ENCODE results near the gene ZNF598.
A peak's percentile ranks its signal among the peaks of the same experiment; 100 is the strongest.
"Not testable (repeated sequence)": the region's sequence is repeated elsewhere in the genome, so short reads cannot be mapped to it uniquely, and the experiment has no call there.

The ZNF598 gene

DNA sequence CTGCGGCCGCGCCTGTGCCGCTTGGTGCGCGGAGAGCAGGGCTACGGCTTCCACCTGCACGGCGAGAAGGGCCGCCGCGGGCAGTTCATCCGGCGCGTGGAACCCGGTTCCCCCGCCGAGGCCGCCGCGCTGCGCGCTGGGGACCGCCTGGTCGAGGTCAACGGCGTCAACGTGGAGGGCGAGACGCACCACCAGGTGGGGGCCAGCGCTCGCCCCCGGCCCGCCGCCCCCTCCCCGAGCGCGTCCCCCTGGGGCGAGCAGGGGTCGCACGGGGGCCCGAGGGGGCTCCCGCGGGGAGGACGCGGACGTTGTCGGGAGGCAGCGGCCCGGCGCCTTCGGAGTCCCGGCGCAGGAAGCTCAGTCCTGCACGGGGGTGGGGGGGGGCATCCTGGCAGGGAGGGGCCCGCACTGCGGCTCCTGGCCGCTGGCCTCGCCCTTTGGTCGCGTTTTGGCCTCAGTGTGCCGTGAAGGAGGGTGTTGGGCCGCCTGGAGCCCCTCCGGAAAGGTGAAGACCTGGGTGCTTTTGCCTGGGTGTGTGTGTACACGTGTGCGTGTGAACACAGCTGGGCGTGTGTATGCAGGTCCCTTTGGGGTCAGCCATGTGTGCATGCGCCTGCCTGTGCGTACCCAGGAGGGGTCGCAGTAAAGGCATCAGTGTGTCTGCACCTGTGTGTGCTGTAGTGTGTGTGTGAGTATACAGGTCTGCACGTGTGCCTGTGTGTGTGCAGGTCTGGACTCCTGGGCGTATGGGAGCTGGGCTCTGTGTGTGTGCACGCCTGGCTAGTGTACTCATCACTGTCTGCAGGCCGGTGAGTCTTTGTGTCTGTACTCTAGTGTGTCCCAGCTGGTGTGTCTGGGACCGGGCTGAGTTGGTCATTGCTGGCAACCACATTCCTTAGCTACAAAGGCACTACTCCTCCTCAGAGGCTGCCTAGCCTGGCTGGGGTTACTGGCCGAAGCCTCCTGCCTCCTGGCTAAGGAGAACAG is 17.7 kb upstream of the ZNF598 start:
- no peak for DNase-seq (ENCODE audit: low read depth)

DNA sequence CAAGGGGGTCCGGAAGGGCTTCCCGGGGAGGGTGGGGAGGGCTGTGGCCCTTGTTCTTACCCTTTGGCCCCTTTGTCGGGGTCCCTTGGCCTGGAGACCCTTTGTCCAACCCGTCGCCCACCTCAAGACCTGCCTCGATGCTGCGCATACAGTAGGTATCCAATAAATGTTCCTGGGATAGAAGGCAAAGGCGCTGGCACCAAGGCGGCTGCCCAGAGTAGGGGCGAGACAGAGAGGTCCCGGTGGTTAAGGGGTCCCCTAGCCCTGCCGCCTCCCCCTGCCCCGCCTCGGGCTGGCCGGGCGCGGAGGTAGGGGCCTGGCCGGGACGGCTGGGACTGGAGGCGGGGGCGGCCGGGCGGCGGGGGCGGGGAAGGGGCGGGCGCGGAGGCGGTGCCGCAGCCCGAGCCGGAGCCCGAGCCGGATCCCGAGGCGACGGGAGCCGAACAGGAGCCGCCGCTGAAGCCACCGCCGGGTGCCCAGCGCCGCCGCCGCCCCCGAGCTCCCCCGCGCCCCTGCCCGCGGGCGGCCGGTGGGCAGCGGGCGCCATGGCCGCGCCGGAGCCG is 16.9 kb upstream of the ZNF598 start, which contains the start of gene NHERF2:
Gene NHERF2, plus strand, starts transcription at position 442 of the 563 bp plus-strand sequence. Its CDS starts 104 bp downstream, at position 546.
- no peak for DNase-seq (ENCODE audit: low read depth)

DNA sequence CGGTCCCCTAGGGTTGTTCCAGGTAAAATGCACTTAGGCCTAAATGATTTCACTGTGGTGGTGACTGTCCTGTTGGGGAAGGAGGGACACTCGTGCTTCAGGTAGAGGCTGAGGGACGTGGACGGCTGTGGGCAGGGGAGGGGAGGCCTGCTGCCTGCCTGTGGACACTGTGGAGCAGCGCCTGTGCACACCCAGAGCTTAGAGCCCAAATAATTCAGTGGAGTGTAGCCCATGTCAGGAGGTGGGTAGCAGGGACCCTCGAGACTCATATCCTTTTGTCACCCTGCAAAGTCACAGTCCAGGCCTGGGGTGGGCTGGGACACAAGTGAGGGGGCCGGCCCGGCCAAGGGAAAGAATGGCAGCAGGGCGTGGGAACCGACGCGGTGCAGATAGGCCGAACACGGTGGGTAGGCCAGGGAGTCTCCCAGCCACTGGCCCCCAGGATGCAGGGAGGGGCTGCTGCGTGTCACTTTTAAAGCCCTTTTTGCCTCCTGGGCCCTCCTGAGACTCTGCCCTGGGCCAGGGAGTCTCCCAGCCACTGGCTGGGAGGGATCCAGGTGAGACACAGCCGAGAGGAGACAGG is 16.3 kb upstream of the ZNF598 start:
- DNase-seq (ENCODE audit: low read depth) = no peak

DNA sequence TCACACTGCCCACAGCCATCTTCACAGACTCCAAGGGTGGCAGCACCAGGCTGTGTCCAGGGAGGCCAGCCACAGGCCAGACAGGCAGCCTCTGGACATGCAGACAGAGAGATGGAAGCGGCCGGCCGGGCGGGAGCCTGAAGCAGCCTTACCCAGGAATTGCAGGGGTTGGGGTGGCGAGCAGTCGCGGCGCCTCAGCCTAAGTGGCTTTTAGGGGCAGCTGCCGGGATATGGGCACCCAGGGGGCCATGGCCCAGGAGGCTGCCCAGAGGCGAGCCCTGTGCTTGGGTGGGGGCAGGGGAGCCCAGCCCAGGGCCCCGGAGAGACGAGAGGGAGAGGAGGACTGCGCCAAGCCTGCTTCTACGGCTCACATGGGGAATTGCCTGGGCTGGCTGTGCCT is 15.6 kb upstream of the ZNF598 start:
- no peak for DNase-seq (ENCODE audit: low read depth)

DNA sequence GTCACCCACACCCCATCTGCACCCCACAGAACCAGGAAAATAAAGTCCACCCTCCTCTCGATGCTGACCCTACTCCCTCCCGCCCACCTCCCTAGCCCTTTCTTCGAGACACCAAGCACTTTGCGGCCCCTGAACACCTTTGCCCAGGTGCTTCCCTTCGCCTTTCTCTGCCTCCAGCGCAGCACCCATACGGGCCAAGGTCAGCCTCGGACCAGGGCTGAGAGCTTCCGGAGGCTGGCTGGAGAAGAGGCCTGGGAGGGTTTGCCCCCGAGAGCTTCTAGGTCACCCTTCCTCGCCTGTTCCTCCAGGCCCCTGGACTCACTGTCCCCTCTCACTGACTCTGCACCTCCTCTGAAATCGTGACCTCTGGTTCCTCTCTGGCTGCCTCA is 14.4 kb upstream of the ZNF598 start:
- no peak for DNase-seq (ENCODE audit: low read depth)

DNA sequence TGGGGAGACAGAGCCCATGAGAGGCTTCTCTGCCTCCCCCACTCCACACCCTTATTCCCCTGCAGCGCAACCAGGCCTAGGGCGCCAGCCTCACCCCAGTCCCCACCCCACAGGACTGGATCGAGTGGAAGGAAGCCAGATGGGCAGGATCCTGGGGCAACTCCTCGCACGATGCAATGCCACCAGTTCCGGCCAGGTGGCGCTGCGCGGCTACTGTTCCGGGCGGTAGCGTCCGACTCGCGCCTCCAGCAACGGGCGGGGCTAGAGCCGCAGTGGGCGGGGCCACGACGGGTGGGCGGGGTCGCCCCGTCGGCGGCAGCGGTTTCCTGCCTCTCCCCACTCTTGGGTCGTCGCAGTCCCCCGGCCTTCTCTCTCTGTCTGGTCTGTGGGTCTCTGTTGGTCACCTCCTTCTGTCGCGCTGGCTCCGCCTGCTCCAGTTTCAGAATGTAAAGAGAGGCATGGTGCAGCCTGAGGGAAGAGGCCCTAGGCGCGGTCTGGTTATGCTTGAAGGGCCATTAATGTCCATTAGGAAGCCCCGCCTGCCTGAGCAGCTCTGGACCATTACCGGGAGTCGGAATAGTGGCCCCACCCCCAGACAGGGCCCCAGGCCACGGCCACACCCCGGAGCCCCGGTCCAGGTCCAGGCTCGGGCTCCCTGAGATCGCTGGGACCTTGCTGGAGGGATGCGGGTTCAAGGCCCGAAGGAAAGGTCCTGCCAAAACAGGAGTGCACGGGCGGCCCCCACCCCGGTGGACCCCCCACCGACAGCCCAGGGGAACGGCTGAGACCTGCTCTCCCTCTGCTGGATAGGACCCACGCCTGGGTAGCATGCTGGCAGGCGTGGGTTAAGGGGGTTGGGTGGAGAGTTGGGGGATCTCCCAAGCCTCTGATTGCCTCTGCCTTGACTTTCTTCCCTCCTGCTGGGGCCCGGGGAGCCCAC is 13.7 kb upstream of the ZNF598 start:
- peak; percentile 94 for DNase-seq (ENCODE audit: low read depth)

DNA sequence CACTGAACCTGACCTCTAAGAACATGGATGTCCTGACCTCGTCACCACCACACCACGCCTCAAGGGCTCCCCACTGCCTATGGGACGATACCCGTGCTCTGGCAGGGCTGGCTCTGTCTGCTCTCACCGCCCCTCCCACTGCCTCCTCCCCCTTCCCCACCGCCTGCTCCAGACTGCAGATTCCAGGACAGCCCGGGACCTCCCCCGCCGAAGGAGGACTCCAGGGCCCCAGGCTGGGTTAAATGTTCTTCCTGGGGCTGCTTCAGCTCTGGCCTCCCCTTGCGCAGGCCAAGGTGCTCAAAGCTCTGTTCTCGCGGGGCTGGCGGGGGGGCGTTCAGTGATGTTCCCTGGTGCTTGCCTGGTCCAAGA is 13.1 kb upstream of the ZNF598 start:
- DNase-seq (ENCODE audit: low read depth) = no peak

DNA sequence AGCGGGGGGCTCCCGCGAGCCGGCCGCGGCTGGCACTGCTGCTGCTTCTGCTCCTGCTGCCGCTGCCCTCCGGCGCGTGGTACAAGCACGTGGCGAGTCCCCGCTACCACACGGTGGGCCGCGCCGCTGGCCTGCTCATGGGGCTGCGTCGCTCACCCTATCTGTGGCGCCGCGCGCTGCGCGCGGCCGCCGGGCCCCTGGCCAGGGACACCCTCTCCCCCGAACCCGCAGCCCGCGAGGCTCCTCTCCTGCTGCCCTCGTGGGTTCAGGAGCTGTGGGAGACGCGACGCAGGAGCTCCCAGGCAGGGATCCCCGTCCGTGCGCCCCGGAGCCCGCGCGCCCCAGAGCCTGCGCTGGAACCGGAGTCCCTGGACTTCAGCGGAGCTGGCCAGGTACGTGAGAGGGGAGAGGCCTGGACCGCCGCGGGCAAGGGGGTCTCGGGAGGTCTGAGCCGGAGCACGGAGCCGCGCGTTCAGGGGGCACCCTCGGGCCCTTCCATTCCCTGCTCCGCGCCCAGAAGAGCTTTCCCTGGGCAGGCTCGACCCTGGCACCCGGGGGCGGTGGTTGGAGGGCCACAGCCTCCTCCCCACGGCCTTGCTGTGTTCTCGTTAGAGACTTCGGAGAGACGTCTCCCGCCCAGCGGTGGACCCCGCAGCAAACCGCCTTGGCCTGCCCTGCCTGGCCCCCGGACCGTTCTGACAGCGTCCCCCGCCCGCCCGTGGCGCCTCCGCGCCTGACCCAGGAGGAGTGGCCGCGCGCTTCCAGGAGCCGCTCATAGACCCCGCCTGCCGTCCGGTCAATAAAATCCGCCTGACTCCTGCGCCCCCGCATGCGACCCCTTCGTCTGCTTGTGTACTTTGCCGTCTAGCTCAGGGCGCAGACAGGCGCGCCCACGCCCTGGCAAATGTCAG is 10.6 kb upstream of the ZNF598 start:
- no peak for DNase-seq (ENCODE audit: low read depth)

DNA sequence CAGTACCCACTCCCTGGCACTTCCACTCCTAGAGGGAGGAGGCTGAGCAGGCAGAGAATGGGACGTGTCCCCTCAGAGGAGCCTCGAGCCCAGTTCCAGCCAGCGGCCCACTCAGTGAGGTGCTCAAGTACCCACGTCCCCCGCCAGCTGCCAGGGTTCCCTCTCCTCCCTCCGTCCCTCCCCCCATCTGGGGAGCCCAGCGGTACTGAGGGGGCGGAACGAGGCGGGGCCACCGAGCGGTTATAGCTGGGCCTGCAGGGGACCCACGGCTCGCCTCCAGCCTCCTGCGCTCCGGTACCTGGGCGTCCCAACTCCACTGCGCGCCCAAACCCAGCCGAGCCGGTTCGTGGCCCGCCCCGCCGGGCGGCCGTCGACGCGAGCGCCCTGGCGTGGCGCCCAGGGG is 9.9 kb upstream of the ZNF598 start, which contains the start of gene NPW:
Gene NPW, plus strand, starts transcription at position 268 of the 403 bp plus-strand sequence.
- no peak for DNase-seq (ENCODE audit: low read depth)

DNA sequence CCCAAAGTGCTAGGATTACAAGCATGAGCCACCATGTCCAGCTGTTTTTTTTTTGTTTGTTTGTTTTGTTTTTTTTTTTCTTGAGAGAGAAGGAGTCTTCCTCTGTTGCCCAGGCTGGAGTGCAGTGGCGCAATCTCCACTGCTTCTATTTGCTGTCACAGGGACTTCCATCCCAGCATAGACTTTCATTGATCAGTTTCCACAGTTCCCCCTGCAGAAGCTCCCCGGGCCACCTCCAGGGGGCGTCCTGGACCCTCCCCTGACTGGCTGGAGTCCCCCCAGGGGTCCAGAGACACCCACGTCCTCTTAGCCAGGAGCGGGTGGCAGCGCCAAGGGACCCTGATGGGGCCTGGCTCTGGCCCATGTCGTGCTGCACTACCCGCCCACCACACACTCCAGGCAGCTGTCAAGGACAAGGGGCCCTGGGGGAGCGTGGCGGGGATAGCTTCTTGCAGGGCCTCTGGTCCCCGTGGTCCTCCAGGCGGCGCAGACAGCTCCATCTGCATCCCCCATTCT is 6.8 kb upstream of the ZNF598 start:
- no peak for DNase-seq (ENCODE audit: low read depth)

DNA sequence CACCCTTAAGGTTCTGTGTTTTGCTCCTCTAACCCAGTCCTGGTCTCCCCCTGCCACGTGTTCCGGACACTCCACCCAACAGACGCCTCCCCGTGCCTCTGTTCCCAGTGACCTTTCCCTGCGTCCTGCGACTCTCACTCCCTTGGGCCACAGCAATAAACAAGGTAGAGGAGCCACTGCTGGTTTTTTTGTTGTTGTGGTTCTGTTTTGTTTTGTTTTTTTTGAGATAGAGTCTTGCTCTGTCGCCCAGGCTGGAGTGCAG is 6.3 kb upstream of the ZNF598 start:
- no peak for DNase-seq (ENCODE audit: low read depth)

DNA sequence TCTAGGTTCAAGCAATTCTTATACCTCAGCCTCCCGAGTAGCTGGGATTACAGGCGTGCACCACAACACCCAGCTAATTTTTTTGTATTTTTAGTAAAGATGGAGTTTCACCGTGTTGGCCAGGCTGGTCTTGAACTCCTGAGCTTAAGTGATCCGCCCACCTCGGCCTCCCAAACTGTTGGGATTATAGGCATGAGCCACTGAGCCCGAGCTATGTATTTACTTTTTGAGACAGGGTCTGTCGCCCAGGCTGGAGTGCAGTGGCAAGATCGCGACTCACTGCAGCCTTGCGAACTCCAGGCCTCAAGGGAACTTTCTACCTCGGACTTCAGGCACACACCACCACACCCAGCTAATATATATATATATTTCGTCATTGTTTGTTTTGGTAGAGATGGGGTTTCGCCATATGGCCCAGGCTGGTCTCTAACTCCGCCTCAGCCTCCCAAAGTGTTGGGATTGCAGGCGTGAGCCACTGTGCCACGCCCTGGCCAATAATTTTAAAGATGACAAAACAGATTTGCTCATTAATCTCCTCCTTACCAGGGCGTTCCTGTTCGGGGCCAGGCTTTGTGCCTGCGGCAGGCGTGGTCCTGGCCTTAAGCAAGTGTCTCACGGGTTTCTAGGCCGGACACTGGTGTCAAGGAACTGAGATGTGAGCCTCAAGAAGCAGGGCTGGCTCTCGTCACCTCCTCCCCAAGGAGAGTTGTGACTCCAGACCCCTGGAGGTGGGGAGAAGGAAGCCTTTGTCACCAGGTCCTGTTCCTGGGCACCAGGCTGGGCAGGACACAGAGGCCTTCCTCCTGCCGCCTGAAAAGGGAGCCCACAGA is 5.7 kb upstream of the ZNF598 start:
- no peak for DNase-seq (ENCODE audit: low read depth)

DNA sequence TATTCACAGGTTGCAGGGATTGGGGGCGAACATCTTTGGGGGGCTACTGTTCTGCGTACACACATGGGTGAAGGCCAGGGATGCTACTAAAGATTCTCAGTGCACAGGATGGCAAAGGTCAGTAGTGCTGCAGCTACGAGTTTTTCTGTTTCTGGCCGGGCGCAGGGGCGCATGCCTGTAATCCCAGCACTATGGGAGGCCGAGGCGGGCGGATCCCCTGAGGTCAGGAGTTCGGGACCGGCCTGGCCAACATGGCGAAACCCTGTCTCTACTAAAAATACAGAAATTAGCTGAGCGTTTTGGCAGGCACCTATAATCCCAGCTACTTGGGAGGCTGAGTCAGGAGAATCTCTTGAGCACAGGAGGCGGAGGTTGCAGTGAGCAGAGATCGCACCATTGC is 3.9 kb upstream of the ZNF598 start:
- DNase-seq (ENCODE audit: low read depth) = no peak

DNA sequence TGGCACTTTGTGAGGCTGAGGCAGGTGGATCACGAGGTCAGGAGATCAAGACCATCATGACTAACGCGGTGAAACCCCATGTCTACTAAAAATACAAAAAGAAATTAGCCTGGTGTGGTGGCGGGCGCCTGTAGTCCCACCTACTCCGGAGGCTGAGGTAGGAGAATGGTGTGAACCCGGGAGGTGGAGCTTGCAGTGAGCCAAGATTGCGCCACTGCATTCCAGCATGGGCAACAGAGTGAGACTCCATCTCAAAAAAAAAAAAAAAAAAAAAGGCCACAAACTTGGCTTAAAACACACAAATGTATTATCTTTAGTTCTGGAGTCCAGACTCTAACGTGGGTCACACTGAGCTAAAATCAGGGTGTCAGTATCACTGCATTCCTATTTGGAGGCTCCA is 2.1 kb upstream of the ZNF598 start:
- DNase-seq (ENCODE audit: low read depth) = not testable (repeated sequence)

DNA sequence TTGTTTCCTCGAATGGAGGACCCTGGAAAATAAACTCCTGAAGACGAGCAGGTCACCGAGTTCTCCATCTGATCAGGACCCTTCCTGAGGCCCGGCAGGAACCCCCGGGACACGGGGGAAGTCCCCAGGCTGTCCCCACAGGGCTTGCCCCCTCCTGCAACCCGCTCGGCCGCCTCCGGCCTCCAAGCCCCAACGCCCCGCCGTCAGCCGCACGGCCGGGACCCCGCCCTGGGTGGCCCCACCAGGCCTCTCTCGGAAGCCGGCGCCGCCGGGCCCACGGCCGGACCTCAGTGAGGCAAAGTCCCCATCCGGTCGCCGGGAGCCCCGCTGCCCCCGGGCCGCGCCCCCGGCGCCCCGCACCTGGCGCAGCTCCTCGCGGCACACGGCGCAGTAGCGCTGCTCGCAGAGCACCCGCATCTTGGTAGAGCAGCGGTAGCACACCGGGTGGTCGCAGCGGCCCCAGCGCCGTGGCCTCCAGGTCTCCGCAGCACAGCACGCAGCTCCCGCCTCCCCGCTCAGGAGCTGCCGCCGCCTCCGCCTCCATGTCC is 383 bp downstream of the ZNF598 start:
- DNase-seq (ENCODE audit: low read depth) = no peak

DNA sequence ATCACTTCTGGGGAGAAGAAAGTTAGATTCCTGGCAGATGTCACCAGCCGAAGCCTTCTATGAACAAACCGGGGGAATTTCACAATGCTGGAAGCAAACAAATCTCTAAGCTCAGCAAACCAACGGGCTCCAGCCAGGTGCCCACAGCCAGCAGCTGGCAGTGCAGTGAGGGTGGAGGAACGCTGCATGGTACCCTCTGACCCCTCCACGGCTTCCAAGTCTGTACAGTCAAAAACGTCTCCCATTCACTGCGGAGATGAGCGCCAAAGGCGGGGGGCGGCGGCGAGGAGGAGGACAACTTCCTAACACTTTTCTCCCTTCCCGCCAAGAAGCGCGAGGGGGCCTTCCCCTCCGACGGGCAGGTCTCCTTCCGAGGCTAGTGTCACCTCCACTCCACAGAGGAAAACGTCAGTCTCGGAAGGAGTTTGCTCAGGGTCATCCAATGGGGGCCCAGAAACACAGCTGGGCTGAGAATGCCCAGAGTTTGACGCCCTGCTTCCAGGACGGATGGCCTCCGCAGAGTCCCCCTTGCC is 924 bp downstream of the ZNF598 start:
- no peak for DNase-seq (ENCODE audit: low read depth)

DNA sequence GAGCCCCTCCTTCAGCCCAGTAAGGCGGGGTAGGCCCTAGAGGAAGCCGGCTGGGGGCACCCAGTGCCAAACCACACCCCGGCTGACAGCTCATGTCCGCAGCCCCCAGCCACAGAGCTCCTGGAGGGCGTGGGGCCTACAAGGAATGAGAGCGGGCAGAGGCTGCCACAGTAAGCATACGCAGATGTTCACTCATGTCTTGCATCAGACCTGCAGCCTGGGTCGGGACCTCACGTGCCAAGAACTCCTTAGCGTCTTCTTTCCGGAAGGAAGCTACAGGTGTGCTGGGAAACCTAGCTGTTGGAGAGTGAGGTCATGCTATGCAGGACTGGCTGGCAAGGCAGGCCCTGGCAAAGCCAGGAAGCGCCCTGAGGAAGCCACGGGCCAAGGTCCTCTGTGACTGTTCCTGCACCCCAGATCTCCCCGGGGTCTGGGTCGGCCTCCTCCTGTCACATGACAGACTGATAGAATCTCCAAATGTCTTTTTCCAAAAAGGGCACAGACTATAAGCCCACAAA is 1.6 kb downstream of the ZNF598 start:
- no peak for DNase-seq (ENCODE audit: low read depth)

DNA sequence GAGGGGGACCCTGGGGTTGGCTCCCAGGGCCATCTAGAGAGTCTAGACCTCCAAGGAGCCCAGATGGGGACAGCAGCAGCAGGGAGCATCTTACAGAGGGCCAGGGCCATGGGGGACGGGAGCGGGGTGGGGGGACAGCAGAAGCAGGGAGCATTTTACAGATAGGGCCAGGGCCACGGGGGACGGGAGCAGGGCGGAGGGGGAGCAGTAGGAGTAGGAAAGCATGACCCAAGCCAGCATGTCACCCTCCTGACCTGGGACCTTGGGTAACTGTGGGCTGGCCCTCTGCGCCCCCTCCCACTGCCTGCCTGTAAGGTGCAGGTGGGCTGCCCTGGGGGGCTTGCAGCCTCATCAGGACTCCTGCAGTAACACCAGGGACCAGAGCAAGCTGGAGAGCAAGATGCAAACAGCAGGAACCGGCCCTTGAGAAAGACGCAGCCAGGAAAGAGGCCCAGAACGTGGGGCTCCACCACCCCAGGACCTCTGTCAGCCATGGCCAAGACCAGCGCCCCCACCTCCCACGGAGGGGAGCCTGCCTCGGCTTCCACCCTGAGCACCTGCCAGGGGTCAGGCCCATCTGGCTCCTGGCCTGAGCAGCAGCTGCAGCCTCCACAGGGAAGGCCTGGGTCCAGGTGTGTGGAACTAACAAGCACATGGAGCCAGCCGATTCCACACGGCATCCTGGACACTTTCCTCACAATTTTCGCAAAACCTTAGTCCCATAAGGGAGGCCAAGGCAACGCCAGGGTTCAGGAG is 2.4 kb downstream of the ZNF598 start:
- DNase-seq (ENCODE audit: low read depth) = no peak

All from stimulated activated CD8-positive, alpha-beta memory T cell treated with anti-CD3 and anti-CD28 coated beads, Interleukin-12 subunit alpha, Interleukin-12 subunit beta, amount 100 ng/mL, for 4 hours (primary cell).